Fibroblast of skin of scalp (primary cell): ENCODE measurements around the gene PACRGL.
"Not testable (repeated sequence)": the region's sequence is repeated elsewhere in the genome, so short reads cannot be mapped to it uniquely, and the experiment has no call there.

Source experiments
- DNase-seq: peaks from one replicate; pipeline ENCODE4 v3.0.0-alpha.2; 2013

Gene PACRGL

DNA sequence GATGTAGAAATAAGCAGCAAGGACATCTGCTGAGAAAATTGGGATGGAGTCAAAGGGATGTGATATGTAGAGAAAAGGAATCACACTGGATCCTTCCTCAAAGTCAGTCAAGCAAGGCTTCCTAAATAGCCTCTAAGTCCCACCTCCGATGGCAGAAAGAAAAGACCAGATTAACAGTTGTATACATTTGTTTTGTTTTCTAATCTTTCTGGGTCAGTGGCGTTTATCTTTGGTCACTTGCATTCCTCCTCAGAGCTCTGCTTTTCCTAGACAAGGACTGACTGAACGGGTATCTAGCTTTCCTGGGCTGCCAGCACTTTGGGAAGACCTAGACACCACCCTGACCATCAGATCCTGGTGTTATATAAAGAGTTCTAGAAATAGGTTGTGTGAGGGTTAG is 23.2 kb downstream of the PACRGL start:
- no peak for DNase-seq

DNA sequence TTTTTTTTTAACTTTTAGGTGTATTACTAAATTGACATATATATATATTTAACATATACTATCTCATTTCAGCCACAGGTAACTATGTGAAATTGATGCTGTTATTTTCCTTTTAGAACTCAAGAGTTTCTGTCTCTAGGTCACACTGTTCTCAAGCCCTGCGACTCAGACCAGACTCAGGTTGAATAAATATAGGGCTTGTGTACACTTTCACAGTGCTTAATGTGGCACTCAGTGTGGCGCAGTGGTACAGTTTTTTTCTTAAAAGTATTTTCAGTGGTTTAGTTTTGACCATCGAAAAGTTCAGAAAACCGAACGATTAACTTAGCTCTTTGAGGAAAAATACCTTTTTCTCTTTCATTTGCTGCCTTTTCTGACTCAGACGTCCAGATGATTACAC is 24.7 kb downstream of the PACRGL start:
- DNase-seq: no peak

GRCh38 chr4:20735931-20736330 is 35.7 kb downstream of the PACRGL start:
- no peak for DNase-seq

DNA sequence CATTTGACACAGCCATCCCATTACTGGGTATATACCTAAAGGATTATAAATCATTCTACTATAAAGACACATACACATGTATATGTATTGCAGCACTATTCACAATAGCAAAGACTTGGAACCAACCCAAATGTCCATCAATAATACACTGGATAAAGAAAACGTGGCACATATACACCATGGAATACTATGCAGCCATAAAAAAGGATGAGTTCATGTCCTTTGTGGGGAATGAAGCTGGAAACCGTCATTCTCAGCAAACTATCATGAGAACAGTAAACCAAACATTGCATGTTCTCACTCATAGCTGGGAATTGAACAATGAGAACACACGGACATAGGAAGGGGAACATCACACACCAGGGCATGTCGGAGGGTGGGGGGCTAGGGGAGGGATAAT is 45.7 kb downstream of the PACRGL start:
- DNase-seq: not testable (repeated sequence)

GRCh38 chr4:20752641-20753040 is 52.4 kb downstream of the PACRGL start:
- DNase-seq: no peak

GRCh38 chr4:20754036-20754435 is 53.8 kb downstream of the PACRGL start:
- no peak for DNase-seq

GRCh38 chr4:20760053-20760452 is 59.8 kb downstream of the PACRGL start:
- DNase-seq: no peak

DNA sequence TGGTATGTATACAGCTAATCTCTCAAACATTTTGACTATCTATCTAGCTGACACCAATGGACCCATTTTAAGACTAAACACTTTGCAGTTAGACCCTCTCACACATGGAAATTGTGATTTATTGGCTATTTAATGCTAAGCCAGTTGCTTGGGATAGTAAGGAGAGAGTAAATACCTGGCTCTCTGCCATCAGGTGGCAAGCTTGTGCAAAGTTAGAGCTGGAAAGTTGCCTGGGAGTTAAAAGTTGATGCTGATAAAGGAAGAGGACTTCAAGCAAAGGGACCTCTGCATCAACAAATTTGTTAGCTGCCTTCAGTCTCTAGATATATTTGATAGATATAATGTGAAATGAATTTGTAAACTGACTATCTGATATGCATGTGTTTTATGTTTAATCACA is 61.1 kb downstream of the PACRGL start:
- DNase-seq: no peak

GRCh38 chr4:20761826-20762225 is 61.6 kb downstream of the PACRGL start:
- DNase-seq: no peak

GRCh38 chr4:20764366-20764992 is 64.2 kb downstream of the PACRGL start:
- DNase-seq: peak; percentile 25

- peak; percentile 58 for DNase-seq
Observed at GRCh38 chr4:20773144-20773997, 73.1 kb downstream of the PACRGL start.

- no peak for DNase-seq
Observed at GRCh38 chr4:20778896-20779295, 78.6 kb downstream of the PACRGL start.

- DNase-seq: not testable (repeated sequence)
Observed at GRCh38 chr4:20783134-20783533, 82.9 kb downstream of the PACRGL start.

- no peak for DNase-seq
Observed at GRCh38 chr4:20787940-20788665, 87.8 kb downstream of the PACRGL start.
